HG02642 (cell line): Measurements from ENCODE around the gene VWA5B2.
"Not testable (repeated sequence)": the region's sequence is repeated elsewhere in the genome, so short reads cannot be mapped to it uniquely, and the experiment has no call there.

Experiments
- ATAC-seq: cut with Tn5 transposase; IDR thresholded peaks from one replicate; pipeline ENCODE4 v1.9.1; 2021; ENCODE audit warnings: mild to moderate bottlenecking; ENCODE audit not compliant: unreplicated experiment, poor library complexity

Gene VWA5B2

GRCh38 chr3:184267249-184267648, 37.9 kb downstream of the VWA5B2 start:
- ATAC-seq: not testable (repeated sequence)

- ATAC-seq: no peak
Observed at GRCh38 chr3:184272269-184272668, 42.9 kb downstream of the VWA5B2 start.

DNA sequence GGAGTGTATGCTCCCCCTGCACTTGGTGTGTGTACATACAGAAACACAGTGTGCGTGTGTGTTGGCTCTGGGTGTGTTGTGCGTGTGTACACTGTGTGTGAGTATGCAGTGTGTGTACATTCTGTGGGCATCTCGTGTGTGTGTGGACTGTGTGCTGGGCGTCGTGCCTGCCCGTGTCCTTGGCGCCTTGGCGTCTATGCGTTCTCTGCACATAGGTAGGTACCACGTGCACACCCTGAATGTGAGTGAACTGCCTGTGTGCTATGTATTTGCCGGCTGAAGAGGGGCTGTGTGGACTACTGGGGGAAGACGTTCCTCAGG, 46.0 kb downstream of the VWA5B2 start:
- no peak for ATAC-seq

- no peak for ATAC-seq
Observed at GRCh38 chr3:184275961-184276910, 46.9 kb downstream of the VWA5B2 start, which contains the start of gene ECE2. Gene ECE2, plus strand, starts transcription at chr3:184276022. Its CDS starts 132 bp downstream, at chr3:184276154.

DNA sequence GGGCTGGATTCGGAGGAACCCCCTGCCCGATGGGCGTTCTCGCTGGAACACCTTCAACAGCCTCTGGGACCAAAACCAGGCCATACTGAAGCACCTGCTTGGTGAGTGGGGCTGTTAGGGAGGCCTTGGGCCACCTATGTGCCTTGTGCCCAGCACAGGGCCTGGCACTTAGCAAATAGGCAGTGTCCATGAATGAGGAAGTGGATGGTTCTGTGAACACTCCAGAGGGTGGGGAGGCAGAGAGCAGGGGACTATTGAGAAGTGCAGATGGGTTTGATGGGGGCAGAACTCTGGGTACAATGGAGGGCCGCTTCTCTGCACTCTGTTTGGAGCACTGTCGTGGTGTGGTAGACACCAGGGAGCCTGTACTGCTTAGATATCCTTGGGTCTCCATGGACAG, 48.0 kb downstream of the VWA5B2 start:
- ATAC-seq: no peak

DNA sequence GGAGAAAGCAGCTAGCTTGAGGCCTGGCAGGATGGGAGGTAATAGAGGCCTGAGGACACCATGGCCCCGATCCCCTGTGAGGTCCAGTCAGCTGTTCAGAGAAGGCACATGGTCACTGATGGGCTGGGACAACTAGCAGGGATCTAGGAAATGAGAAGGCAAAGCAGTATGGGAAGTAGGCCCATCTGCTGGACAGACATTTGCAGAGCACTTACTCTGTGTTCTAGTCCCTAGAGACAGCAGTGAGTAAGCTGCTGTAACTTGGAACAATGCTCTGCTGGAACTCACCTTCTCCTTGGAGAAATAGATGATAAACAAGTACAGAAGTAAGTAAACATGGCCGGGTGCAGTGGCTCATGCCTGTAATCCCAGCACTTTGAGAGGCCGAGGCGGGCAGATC, 53.6 kb downstream of the VWA5B2 start:
- ATAC-seq: no peak

- ATAC-seq: no peak
Observed at GRCh38 chr3:184283681-184284080, 54.3 kb downstream of the VWA5B2 start.

DNA sequence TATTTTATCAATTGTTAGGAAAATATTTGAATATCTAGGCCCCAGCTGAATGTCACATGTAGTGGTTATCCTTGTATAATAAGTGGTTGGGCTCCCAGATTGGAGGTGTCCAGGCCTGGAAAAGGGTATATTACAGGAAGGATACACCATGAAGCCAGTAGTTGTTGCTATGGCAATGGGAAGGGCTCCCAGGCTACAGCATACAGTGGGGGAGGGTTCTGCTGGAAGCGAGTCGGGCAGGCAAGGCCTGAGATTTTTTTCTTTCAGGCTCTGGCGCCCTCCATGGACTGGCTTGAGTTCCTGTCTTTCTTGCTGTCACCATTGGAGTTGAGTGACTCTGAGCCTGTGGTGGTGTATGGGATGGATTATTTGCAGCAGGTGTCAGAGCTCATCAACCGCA, 55.3 kb downstream of the VWA5B2 start:
- ATAC-seq: no peak

DNA sequence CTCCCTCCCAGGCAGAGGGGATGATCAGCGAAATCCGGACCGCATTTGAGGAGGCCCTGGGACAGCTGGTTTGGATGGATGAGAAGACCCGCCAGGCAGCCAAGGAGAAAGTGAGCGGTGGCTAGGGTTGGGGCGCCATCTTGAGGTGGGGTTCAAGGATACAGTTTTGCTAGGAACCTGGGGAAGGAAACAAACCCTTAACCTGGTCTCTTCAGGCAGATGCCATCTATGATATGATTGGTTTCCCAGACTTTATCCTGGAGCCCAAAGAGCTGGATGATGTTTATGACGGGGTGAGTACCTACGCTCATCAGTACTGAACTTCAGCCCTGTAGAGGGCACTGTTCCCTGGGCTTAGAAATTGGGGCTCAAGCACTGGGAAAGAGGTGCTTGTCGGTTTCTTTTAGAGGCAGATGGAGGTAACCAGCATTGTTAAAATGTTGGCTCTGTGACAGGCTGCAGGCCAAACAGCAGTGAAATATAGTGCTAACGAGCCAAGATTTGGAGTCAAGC, 60.1 kb downstream of the VWA5B2 start:
- peak; percentile 43 for ATAC-seq

DNA sequence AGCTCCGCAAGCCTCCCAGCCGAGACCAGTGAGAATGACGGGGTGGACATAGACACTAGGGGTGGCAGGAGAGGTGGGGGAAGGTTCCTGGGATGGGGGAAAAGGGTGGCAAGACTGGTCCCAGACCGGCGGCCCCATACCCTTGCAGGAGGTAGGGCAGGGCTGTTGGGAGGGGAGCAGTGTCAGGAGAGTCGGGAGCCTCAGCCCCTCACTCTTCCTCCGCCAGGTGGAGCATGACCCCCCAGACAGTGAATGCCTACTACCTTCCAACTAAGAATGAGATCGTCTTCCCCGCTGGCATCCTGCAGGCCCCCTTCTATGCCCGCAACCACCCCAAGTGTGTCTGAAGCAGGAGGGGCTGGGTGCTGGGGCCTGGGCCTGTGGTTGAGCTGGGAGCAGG, 60.9 kb downstream of the VWA5B2 start:
- ATAC-seq: no peak

- no peak for ATAC-seq
Observed at GRCh38 chr3:184291044-184291737, 61.8 kb downstream of the VWA5B2 start.
